PC-9 (cell line): Measurements from ENCODE around the gene UBE2C.

Experiments
- EZH2 ChIP-seq: fragments of 200-600 bp; sonication (generic); IDR thresholded peaks from 2 replicates; pipeline ENCODE4 v1.8.0; 2017; ENCODE audit warnings: antibody characterized with exemption, low read depth
- TF ChIP-seq, protein P1 (sequence below): fragments of 200-600 bp; sonication (generic); conservative IDR thresholded peaks from 2 replicates; pipeline ENCODE4 v1.6.1; 2017; ENCODE audit warnings: mixed run types, antibody characterized with exemption, mild to moderate bottlenecking, moderate library complexity

DNA sequence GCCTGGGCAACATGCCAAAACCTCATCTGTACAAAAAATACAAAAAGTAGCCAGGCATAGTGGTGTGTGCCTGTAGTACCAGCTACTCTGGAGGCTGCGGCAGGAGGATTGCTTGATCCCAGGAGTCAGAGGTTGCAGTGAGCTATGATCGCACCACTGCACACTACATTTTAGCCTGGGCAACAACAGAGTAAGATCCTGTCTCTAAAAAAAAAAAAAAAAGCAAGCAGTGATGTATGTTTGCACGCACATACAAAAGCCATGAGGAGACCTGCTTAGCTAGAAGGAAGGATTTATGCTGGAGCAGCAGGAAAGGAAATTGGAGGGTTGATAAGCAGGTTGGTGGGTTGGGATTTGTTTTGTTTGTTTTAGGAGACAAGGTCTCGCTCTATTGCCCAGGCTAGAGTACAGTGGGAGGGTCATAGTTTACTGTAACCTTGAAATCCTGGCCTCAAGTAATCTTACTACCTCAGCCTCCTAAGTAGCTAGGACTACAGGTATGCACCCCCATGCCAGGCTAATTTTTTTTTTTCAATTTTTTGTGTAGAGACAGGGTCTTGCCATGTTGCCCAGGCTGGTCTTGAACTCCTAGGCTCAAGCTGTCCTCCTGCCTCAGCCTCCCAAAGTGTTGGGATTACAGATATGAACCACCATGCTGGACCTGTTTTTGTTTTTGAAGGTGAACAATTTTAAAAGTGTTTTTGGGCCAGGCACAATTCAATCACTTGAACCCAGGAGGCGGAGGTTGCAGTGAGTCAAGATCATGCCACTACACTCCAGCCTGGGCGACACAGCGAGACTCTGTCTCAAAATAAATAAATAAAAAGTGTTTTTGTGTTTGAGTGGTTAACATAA lies 49.0 kb downstream of the UBE2C start:
- TF ChIP-seq, protein P1, sequence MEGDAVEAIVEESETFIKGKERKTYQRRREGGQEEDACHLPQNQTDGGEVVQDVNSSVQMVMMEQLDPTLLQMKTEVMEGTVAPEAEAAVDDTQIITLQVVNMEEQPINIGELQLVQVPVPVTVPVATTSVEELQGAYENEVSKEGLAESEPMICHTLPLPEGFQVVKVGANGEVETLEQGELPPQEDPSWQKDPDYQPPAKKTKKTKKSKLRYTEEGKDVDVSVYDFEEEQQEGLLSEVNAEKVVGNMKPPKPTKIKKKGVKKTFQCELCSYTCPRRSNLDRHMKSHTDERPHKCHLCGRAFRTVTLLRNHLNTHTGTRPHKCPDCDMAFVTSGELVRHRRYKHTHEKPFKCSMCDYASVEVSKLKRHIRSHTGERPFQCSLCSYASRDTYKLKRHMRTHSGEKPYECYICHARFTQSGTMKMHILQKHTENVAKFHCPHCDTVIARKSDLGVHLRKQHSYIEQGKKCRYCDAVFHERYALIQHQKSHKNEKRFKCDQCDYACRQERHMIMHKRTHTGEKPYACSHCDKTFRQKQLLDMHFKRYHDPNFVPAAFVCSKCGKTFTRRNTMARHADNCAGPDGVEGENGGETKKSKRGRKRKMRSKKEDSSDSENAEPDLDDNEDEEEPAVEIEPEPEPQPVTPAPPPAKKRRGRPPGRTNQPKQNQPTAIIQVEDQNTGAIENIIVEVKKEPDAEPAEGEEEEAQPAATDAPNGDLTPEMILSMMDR: no peak
- TF ChIP-seq EZH2: no peak
